Smooth muscle cell (in vitro differentiated cells): ENCODE measurements around the gene WDFY3. TPM values are rescaled to one million over a fixed set of nuclear protein-coding genes. Genes with fewer than 3 reads are reported as not detected.

Experiments
- DNase-seq: peaks from one replicate; lab custom pipeline; 2025; ENCODE audit not compliant: unreplicated experiment; lab: John Stamatoyannopoulos, UW
- H2AFZ ChIP-seq: fragments of 200-600 bp; sonication (generic); 2 replicates; pipeline ENCODE4 v1.6.0; 2016; ENCODE audit warnings: antibody characterized with exemption, low read depth, mild to moderate bottlenecking
- H3F3A ChIP-seq: fragments of 200-600 bp; sonication (generic); 2 replicates; pipeline ENCODE4 v1.6.0; 2017; ENCODE audit warnings: antibody characterized with exemption, low read depth
- H3K27ac ChIP-seq: fragments of 200-600 bp; sonication (generic); 2 replicates; pipeline ENCODE4 v1.5.1; 2016; ENCODE audit warnings: low read depth, mild to moderate bottlenecking
- H3K27me3 ChIP-seq: fragments of 200-600 bp; sonication (generic); 2 replicates; pipeline ENCODE4 v1.6.1; 2016; ENCODE audit warnings: low read depth, mild to moderate bottlenecking
- H3K36me3 ChIP-seq: fragments of 200-600 bp; sonication (generic); 2 replicates; pipeline ENCODE4 v1.5.1; 2016; ENCODE audit warnings: low read depth
- H3K4me1 ChIP-seq: fragments of 200-600 bp; sonication (generic); 2 replicates; pipeline ENCODE4 v1.5.1; 2016; ENCODE audit warnings: low read depth
- H3K4me2 ChIP-seq: fragments of 200-600 bp; sonication (generic); 2 replicates; pipeline ENCODE4 v1.6.0; 2016; ENCODE audit warnings: mild to moderate bottlenecking
- H3K4me3 ChIP-seq: fragments of 200-600 bp; sonication (generic); 2 replicates; pipeline ENCODE4 v1.5.1; 2016; ENCODE audit warnings: mild to moderate bottlenecking
- H3K79me2 ChIP-seq: fragments of 200-600 bp; sonication (generic); 2 replicates; pipeline ENCODE4 v1.6.0; 2016; ENCODE audit warnings: low read depth, mild to moderate bottlenecking
- H3K9ac ChIP-seq: fragments of 200-600 bp; sonication (generic); 2 replicates; pipeline ENCODE4 v1.6.0; 2016; ENCODE audit warnings: low read depth
- H3K9me3 ChIP-seq: fragments of 200-600 bp; sonication (generic); replicated peaks from 2 replicates; pipeline ENCODE4 v1.5.1; 2016; ENCODE audit warnings: low read depth
- H4K20me1 ChIP-seq: fragments of 200-600 bp; sonication (generic); 2 replicates; pipeline ENCODE4 v1.6.0; 2016; ENCODE audit warnings: low read depth
- WGBS: methylation state at CpG from one replicate; pipeline ENCODE4 v1.1.7; 2016; ENCODE audit warnings: low lambda C conversion rate; 5-methylcytosine and 5-hydroxymethylcytosine counted together
- polyA plus RNA-seq: library from polyadenylated mRNA; unstranded; fragments of >200 nt; fragmentation: Nextera tagmentation; extraction: Ambion mirVana; gene quantifications from 2 replicates; pipeline ENCODE4 v1.2.1, GENCODE V29; 2016
- total RNA-seq: library from RNA; depleted of rRNA; stranded (reverse); fragments of >200 nt; gene quantifications from 2 replicates; pipeline ENCODE4 v1.2.3, GENCODE V29; 2014
- TF ChIP-seq, protein P1 (sequence below): fragments of 200-600 bp; sonication (generic); IDR thresholded peaks from 2 replicates; pipeline ENCODE4 v1.5.1; 2017; ENCODE audit warnings: borderline replicate concordance, mild to moderate bottlenecking, antibody characterized with exemption; ENCODE audit not compliant: insufficient read depth, poor library complexity, severe bottlenecking

Gene WDFY3
- total and polyA plus RNA-seq, 2 experiments from 2014 or later, result 4.0 to 63.9 TPM

DNA sequence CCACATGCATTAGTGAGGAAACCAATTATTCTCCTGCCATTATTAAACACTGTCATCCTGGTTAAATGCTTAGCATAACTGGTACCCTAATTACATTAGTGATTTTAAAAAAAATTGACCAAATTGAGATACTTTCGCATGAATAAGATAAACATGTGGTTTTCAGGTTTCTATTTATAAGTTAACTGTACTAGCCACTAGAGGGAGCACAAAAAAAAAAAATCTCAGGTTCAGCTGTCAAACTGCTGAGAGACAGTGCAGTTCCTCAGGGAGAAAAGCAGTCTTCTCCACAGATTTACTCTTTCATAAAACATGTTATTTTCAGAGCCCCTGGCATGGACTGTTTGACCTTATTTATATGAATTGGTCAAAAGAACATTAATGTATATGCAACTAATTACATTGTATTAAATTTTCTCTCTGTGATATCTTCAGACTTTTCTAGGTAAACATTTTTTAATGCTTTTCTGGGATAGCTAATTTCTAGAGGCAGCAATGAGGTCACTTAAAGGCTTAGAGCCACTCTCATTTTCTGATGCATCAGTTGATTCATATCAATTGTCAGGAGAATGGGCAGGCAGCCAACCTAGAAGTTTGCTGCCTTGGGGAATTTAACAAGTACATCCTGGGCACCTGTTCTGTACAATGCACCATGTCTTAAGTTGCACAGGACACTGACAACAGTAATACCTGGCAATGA is 216.1 kb downstream of the WDFY3 start:
- peaks cover 22% of the 10 kb centered on the region for H3K36me3 ChIP-seq

DNA sequence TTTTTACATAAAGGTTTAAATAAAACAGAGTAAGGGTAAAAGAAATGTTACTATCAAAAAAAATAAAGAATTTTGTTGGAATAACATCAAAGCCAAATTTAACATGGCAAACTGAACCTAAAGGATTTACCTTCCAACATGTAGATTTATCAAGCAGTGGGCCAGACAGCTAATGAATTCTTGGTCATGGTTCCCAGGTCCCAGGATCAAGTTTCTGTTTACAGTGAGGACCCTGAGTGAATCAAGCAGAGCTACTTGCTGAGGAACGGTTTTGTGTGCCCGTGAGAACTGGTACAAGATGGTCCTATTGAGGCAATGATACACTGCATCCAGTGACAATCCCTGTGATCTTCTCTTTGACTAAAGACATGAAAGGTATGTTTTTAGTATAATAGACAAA is 226.4 kb downstream of the WDFY3 start:
- H3K4me2 ChIP-seq, result no peak overlapping the region
- H3K36me3 ChIP-seq, result peaks cover 58% of the 10 kb centered on the region
- no peaks in the 10 kb centered on the region for H4K20me1 ChIP-seq
- H3F3A ChIP-seq, result no peaks in the 10 kb centered on the region
- H3K27me3 ChIP-seq, result no peaks in the 10 kb centered on the region
- H2AFZ ChIP-seq, result no peak overlapping the region
- no peaks in the 10 kb centered on the region for H3K79me2 ChIP-seq
- H3K9ac ChIP-seq, result no peak overlapping the region
- no peak overlapping the region for H3K4me3 ChIP-seq
- no peak overlapping the region for H3K27ac ChIP-seq
- WGBS, result 96% methylated on average over 2 of the region's 2 CpGs
- no peak for DNase-seq
- H3K4me1 ChIP-seq, result no peaks in the 10 kb centered on the region
- H3K9me3 ChIP-seq, result no peaks in the 10 kb centered on the region
- TF ChIP-seq, protein P1, sequence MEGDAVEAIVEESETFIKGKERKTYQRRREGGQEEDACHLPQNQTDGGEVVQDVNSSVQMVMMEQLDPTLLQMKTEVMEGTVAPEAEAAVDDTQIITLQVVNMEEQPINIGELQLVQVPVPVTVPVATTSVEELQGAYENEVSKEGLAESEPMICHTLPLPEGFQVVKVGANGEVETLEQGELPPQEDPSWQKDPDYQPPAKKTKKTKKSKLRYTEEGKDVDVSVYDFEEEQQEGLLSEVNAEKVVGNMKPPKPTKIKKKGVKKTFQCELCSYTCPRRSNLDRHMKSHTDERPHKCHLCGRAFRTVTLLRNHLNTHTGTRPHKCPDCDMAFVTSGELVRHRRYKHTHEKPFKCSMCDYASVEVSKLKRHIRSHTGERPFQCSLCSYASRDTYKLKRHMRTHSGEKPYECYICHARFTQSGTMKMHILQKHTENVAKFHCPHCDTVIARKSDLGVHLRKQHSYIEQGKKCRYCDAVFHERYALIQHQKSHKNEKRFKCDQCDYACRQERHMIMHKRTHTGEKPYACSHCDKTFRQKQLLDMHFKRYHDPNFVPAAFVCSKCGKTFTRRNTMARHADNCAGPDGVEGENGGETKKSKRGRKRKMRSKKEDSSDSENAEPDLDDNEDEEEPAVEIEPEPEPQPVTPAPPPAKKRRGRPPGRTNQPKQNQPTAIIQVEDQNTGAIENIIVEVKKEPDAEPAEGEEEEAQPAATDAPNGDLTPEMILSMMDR, result no peak

More for the DNA sequence above, 216.1 kb downstream of the WDFY3 start:
- TF ChIP-seq, protein P1, result peak; percentile 60
- Histone ChIP-seq H3K27ac (no peak overlapping the region), H3K27me3 (no peaks in the 10 kb centered on the region), H3K4me1 (no peaks in the 10 kb centered on the region), H3K4me3 (no peak overlapping the region), H3K4me2 (no peak overlapping the region), H3K79me2 (no peaks in the 10 kb centered on the region), H2AFZ (no peak overlapping the region), H3F3A (no peaks in the 10 kb centered on the region), H3K9me3 (no peaks in the 10 kb centered on the region), H3K9ac (no peak overlapping the region), H4K20me1 (peaks cover 4% of the 10 kb centered on the region)
- WGBS, result 44% methylated on average over 1 of the region's 1 CpG
- no peak for DNase-seq

DNA sequence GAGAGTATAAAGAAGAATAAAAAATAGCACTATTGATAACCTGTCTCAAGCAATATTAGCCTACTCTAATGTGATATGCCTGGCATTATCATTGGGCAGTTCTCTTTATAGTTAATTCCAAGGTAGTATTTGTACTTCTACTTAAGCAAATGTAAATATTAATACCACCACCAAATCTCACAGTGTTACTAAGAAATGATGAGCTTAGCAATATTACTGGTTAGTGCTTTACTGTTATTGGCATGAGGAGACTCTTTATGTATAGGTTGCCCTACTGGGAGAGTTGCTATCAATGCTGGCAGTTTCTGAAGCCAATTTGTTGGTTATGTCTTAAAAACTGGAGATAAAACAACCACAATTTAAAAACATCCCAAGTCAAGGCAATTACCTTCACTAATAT is 227.9 kb downstream of the WDFY3 start:
- peaks cover 58% of the 10 kb centered on the region for H3K36me3 ChIP-seq
- no peaks in the 10 kb centered on the region for H3K4me1 ChIP-seq
- H3K27ac ChIP-seq, result no peak overlapping the region
- H4K20me1 ChIP-seq, result no peaks in the 10 kb centered on the region
- no peaks in the 10 kb centered on the region for H3K9me3 ChIP-seq
- no peaks in the 10 kb centered on the region for H3K27me3 ChIP-seq
- TF ChIP-seq, protein P1, result no peak
- no peak overlapping the region for H3K4me3 ChIP-seq
- H3F3A ChIP-seq, result no peaks in the 10 kb centered on the region
- no peak overlapping the region for H2AFZ ChIP-seq
- DNase-seq, result no peak
- H3K79me2 ChIP-seq, result no peaks in the 10 kb centered on the region
- no peak overlapping the region for H3K4me2 ChIP-seq
- H3K9ac ChIP-seq, result no peak overlapping the region

DNA sequence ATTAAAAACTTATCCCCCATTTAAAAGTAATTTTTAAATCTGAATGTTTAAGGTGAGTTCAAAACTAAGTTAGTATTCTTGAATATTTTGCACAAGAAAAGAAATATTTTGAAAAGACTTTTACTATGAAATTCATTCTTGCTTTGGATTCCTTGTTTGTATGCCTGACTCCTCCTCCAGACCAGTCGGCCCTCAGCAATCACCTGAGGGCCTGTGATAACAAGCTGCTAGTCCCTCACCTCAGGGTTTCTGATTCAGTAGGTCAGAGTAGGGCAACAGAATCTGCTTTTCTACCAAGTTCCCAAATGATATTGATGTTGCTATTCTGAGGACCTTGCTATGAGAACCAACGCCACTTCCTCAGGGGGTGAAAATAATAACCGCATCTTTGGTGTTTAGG is 228.8 kb downstream of the WDFY3 start:
- H3K36me3 ChIP-seq, result peaks cover 49% of the 10 kb centered on the region
- 89% methylated on average over 3 of the region's 3 CpGs for WGBS
- H3K27ac ChIP-seq, result no peak overlapping the region
- TF ChIP-seq, protein P1, result no peak
- DNase-seq, result no peak
- no peak overlapping the region for H3K9ac ChIP-seq
- H4K20me1 ChIP-seq, result no peaks in the 10 kb centered on the region
- H3K4me3 ChIP-seq, result no peak overlapping the region
- H3K9me3 ChIP-seq, result no peaks in the 10 kb centered on the region
- H2AFZ ChIP-seq, result no peak overlapping the region
- H3F3A ChIP-seq, result no peaks in the 10 kb centered on the region
- no peaks in the 10 kb centered on the region for H3K27me3 ChIP-seq
- H3K4me2 ChIP-seq, result no peak overlapping the region
- H3K4me1 ChIP-seq, result no peaks in the 10 kb centered on the region
- H3K79me2 ChIP-seq, result no peaks in the 10 kb centered on the region
